Cardiac muscle cell (in vitro differentiated cells and primary cell): ENCODE data around the gene RNU2-63P. TPM values are rescaled to one million over a fixed set of nuclear protein-coding genes. Genes with fewer than 3 reads are reported as not detected.
"Not testable (repeated sequence)": the region's sequence is repeated elsewhere in the genome, so short reads cannot be mapped to it uniquely, and the experiment has no call there.

Experiments
- DNase-seq, 2 donors: peaks; one replicate each; pipeline versions ENCODE4 v3.0.0 to v3.0.0-alpha.2; 2010 to 2017; ENCODE audit warnings: low read depth in 1 of 2, low spot score in 1 of 2
- H3K27ac ChIP-seq: fragments of 200-600 bp; sonication (generic); 2 replicates; pipeline ENCODE4 v1.5.1; 2016
- H3K27me3 ChIP-seq: fragments of 200-600 bp; sonication (generic); 2 replicates; pipeline ENCODE4 v1.6.0; 2016; ENCODE audit warnings: control low read depth
- H3K36me3 ChIP-seq: fragments of 200-600 bp; sonication (generic); 2 replicates; pipeline ENCODE4 v1.5.1; 2016; ENCODE audit warnings: control low read depth
- H3K4me1 ChIP-seq: fragments of 200-600 bp; sonication (generic); 2 replicates; pipeline ENCODE4 v1.8.1; 2017; ENCODE audit warnings: low read depth, mild to moderate bottlenecking, mixed run types
- H3K4me3 ChIP-seq: fragments of 200-600 bp; sonication (generic); 2 replicates; pipeline ENCODE4 v1.5.1; 2016; ENCODE audit warnings: mild to moderate bottlenecking
- H3K9me3 ChIP-seq: fragments of 200-600 bp; sonication (generic); 2 replicates; pipeline ENCODE4 v1.5.1; 2017; ENCODE audit warnings: low read depth, mild to moderate bottlenecking, control low read depth
- CTCF ChIP-seq: IDR thresholded peaks from 2 replicates; pipeline ENCODE4 v1.5.1; 2012; ENCODE audit warnings: low read depth, mild to moderate bottlenecking, low read length
- polyA plus RNA-seq: library from polyadenylated mRNA; unstranded; fragments of >200 nt; fragmentation: Nextera tagmentation; extraction: Ambion mirVana; gene quantifications from 2 replicates; pipeline ENCODE4 v1.2.1, GENCODE V29; 2016
- total RNA-seq: library from RNA; depleted of rRNA; stranded (reverse); fragments of >200 nt; gene quantifications from 2 replicates; pipeline ENCODE4 v1.2.3, GENCODE V29; 2016

The RNU2-63P gene
- total and polyA plus RNA-seq, 2 experiments from 2014 or later, result not detected

GRCh38 chr2:88003074-88003755 is 13.1 kb downstream of the RNU2-63P start:
- Histone ChIP-seq H3K4me3 (no peak overlapping the region), H3K4me1 (no peaks in the 10 kb centered on the region), H3K36me3 (no peaks in the 10 kb centered on the region), H3K27ac (no peak overlapping the region), H3K9me3 (no peaks in the 10 kb centered on the region), H3K27me3 (no peaks in the 10 kb centered on the region)
- no peak for TF ChIP-seq CTCF
- peak in 1 of 2 donors; percentile 39 for DNase-seq

DNA sequence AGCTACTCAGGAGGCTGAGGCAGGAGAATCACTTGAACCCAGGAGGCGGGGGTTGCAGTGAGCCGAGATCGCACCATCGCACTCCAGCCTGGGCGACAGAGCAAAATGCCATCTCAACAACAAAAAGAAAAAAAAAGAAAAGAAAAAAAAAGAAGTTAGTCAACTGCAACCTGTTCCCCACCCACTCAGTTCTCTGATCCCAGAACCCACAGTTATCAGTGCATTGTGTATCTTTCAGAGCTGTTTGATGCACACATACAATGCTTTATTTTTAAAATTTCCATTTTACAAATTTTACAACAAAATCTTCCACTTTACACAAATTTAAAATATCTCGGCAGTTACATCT is 14.0 kb downstream of the RNU2-63P start:
- no peak overlapping the region for H3K4me3 ChIP-seq
- H3K36me3 ChIP-seq, result no peaks in the 10 kb centered on the region
- H3K9me3 ChIP-seq, result no peaks in the 10 kb centered on the region
- H3K27me3 ChIP-seq, result no peaks in the 10 kb centered on the region
- DNase-seq, result no peak
- no peak for TF ChIP-seq CTCF
- no peaks in the 10 kb centered on the region for H3K4me1 ChIP-seq
- no peak overlapping the region for H3K27ac ChIP-seq

DNA sequence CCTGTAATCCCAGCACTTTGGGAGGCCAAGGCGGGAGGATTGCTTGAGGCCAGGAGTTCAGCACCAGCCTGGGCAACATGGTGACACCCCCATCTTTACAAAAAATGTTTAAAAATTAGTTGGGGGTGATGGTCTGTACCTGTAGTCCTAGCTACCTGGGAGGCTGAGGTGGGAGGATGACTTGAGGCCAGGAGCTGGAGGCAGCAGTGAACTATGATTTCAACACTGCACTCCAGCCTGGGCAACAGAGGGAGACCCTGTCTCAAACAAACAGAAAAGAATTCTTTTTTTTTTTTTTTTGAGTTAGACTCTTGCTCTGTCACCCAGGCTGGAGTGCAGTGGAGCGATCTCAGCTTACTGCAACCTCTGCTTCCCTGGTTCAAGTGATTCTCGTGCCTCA is 15.9 kb downstream of the RNU2-63P start:
- H3K27me3 ChIP-seq, H3K9me3 ChIP-seq, H3K4me3 ChIP-seq, H3K4me1 ChIP-seq, H3K36me3 ChIP-seq, H3K27ac ChIP-seq, DNase-seq: not testable (repeated sequence)

- H3K4me3 ChIP-seq, result no peak overlapping the region
- no peaks in the 10 kb centered on the region for H3K4me1 ChIP-seq
- no peaks in the 10 kb centered on the region for H3K9me3 ChIP-seq
- H3K36me3 ChIP-seq, result no peaks in the 10 kb centered on the region
- DNase-seq, result peak in 1 of 2 donors; percentile 42
- H3K27ac ChIP-seq, result no peak overlapping the region
- no peak for TF ChIP-seq CTCF
- H3K27me3 ChIP-seq, result no peaks in the 10 kb centered on the region
Measured at GRCh38 chr2:87996570-87996969, 19.8 kb downstream of the RNU2-63P start.

DNA sequence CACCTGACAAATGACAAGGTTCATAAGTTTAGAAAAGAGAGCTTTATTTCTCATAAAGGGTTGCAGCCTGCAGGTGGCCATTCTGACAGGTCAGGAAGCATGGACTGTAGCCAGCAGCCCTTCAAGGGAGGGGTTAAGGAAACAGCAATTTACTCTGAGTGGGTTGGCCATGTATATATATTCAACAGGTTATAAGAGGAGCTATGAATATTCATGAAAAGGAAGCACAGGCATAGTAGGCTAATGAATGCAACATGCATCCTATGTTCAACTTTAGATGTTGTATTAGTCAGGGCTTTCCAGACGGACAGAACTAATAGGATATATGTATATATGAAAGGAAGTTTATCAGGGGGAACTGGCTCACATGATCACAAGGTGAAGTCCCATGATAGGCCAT is 20.6 kb downstream of the RNU2-63P start:
- Histone ChIP-seq H3K4me1 (no peaks in the 10 kb centered on the region), H3K4me3 (no peak overlapping the region), H3K27ac (no peak overlapping the region), H3K9me3 (no peaks in the 10 kb centered on the region), H3K36me3 (no peaks in the 10 kb centered on the region), H3K27me3 (no peaks in the 10 kb centered on the region)
- no peak for TF ChIP-seq CTCF
- DNase-seq, result no peak

DNA sequence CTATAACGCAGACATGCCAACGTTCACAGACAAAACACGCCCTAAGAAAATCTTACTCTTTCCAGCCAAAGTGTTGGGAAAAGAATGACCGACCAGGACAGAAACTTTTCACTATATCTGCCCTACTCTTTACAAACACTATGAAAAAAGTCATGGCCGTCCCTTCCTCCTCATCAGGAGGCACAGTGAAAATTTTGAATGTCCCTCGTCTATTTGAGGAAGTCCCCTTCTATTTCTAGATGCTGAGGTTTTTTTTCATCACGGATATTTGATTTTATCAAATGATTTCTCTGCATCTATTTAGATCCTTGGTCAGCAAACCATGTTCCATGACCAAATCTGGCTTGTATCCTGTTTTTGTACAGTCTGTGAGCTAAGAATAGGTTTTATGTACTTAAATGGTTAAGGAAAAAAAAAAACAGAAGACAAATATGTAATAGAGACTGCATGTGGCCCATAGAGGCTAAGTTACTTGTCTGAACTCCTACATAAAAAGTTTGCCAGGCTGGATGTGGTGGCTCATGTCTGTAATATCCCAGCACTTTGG is 22.0 kb downstream of the RNU2-63P start:
- H3K27me3 ChIP-seq, DNase-seq, H3K9me3 ChIP-seq, H3K27ac ChIP-seq, H3K4me3 ChIP-seq, H3K4me1 ChIP-seq, H3K36me3 ChIP-seq: not testable (repeated sequence)

DNA sequence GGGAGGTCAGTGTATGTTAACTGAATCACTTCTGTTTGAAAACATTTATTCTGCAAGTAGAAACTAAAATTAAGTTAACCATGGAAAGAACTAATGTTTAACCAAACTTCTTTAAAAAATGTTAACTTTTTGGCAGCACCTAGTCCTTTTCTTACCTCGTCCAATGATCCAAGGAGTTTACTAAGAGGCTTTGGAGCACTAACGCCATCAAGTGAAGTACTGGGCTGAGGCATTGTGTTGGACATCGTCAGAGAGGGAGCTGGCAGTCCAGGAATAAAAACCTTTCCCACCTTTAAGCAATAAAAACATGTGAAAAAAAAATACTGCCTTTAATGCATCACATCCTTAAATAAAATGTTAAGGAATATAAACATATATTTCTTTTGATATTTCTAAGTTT is 23.8 kb downstream of the RNU2-63P start:
- H3K4me3 ChIP-seq, H3K9me3 ChIP-seq, H3K4me1 ChIP-seq, DNase-seq, H3K27me3 ChIP-seq, H3K27ac ChIP-seq, H3K36me3 ChIP-seq: not testable (repeated sequence)

GRCh38 chr2:87987473-87987872 is 28.9 kb downstream of the RNU2-63P start:
- H3K36me3 ChIP-seq, DNase-seq, H3K4me1 ChIP-seq, H3K27me3 ChIP-seq, H3K27ac ChIP-seq, H3K4me3 ChIP-seq, H3K9me3 ChIP-seq: not testable (repeated sequence)

GRCh38 chr2:87985902-87986301 is 30.4 kb downstream of the RNU2-63P start:
- H3K4me1 ChIP-seq, H3K36me3 ChIP-seq, DNase-seq, H3K27me3 ChIP-seq, H3K4me3 ChIP-seq, H3K27ac ChIP-seq, H3K9me3 ChIP-seq: not testable (repeated sequence)

DNA sequence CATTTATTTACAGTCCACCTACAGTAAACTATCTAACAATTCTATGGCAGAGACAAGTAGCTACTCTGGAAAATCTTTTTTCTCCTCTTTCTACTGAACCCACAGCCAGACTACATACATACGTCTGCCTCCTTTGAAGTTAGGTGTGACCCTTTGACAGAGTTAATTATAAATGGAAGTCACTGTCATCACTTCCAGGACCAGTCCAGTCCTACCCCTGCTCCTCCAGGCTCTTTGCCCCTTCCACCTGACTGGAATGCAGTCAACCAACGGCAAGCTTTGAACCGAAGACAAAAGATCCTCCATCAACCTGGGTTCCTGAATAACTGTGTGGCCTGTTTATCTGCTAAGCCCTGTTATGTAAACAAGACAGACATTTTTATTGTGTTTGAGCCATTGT is 35.2 kb downstream of the RNU2-63P start:
- not testable (repeated sequence) for H3K9me3 ChIP-seq, H3K36me3 ChIP-seq, H3K4me3 ChIP-seq, H3K27me3 ChIP-seq, H3K4me1 ChIP-seq, H3K27ac ChIP-seq, DNase-seq
